WTC11 (cell line): ENCODE measurements around the gene HIC1. TPM values are rescaled to one million over a fixed set of nuclear protein-coding genes. Genes with fewer than 3 reads are reported as not detected.

Experiments used
- ATAC-seq: fragments of 200-7000 bp; cut with Tn5 transposase; 2 replicates; pipeline ENCODE4 v1.10.0; 2021; ENCODE audit warnings: mild to moderate bottlenecking, moderate library complexity
- CTCF ChIA-PET: fragments of 300-600 bp; sonication (Branson Sonifier 250); formaldehyde crosslinking; loops from one replicate; lab custom pipeline; 2021; ENCODE audit warnings: antibody characterized with exemption; lab: Charles Lee
- POLR2A ChIA-PET: fragments of 350-600 bp; sonication (Branson Sonifier 250); formaldehyde crosslinking; loops from one replicate; lab custom pipeline; 2021; ENCODE audit warnings: antibody characterized with exemption; lab: Charles Lee
- DNase-seq: peaks from one replicate; pipeline ENCODE4 v3.0.0; 2021; ENCODE audit warnings: low spot score
- H3K27ac Mint-ChIP-seq: 2 replicates; pipeline ENCODE4 v1.8.0; 2021; ENCODE audit warnings: mixed read lengths
- H3K27me3 Mint-ChIP-seq: 2 replicates; pipeline ENCODE4 v1.8.0; 2021; ENCODE audit warnings: low read depth, mild to moderate bottlenecking, moderate library complexity, mixed read lengths
- H3K36me3 Mint-ChIP-seq: 2 replicates; pipeline ENCODE4 v1.8.0; 2021; ENCODE audit warnings: mixed read lengths
- H3K4me1 Mint-ChIP-seq: 2 replicates; pipeline ENCODE4 v1.8.0; 2022; ENCODE audit warnings: mixed read lengths
- H3K4me3 Mint-ChIP-seq: 2 replicates; pipeline ENCODE4 v1.8.0; 2021; ENCODE audit warnings: mild to moderate bottlenecking, moderate library complexity, mixed read lengths
- H3K9me3 Mint-ChIP-seq: 2 replicates; pipeline ENCODE4 v1.8.0; 2021; ENCODE audit warnings: mixed read lengths
- CBFB ChIP-seq: sonication (generic); formaldehyde crosslinking; IDR thresholded peaks from 2 replicates; pipeline ENCODE4 v1.8.1; 2022; ENCODE audit warnings: mild to moderate bottlenecking, low read depth, missing genetic modification reagents
- CREB1 ChIP-seq: sonication (generic); formaldehyde crosslinking; IDR thresholded peaks from 2 replicates; pipeline ENCODE4 v1.8.0; 2023; ENCODE audit warnings: mild to moderate bottlenecking, missing genetic modification reagents
- GRHL2 ChIP-seq: fragments of 250-450 bp; sonication (Bioruptor Pico); IDR thresholded peaks from 2 replicates; pipeline ENCODE4 v1.8.0; 2022; ENCODE audit warnings: mild to moderate bottlenecking, moderate library complexity; ENCODE audit not compliant: insufficient replicate concordance, severe bottlenecking
- MYBL2 ChIP-seq: sonication (generic); formaldehyde crosslinking; IDR thresholded peaks from 2 replicates; pipeline ENCODE4 v1.8.1; 2023; ENCODE audit warnings: mild to moderate bottlenecking, moderate library complexity, missing genetic modification reagents
- NFATC4 ChIP-seq: fragments of 250-450 bp; sonication (Bioruptor Pico); IDR thresholded peaks from 2 replicates; pipeline ENCODE4 v1.9.0; 2021; ENCODE audit warnings: mild to moderate bottlenecking
- NR3C1 ChIP-seq: sonication (generic); formaldehyde crosslinking; conservative IDR thresholded peaks from 2 replicates; pipeline ENCODE4 v1.8.1; 2023; ENCODE audit warnings: low read depth, mild to moderate bottlenecking, missing genetic modification reagents
- SMAD4 ChIP-seq: sonication (generic); formaldehyde crosslinking; IDR thresholded peaks from 2 replicates; pipeline ENCODE4 v1.8.0; 2022; ENCODE audit warnings: mild to moderate bottlenecking, missing genetic modification reagents
- SP1 ChIP-seq: sonication (generic); formaldehyde crosslinking; conservative IDR thresholded peaks from 2 replicates; pipeline ENCODE4 v1.8.1; 2022; ENCODE audit warnings: missing genetic modification reagents
- ZNF219 ChIP-seq: sonication (generic); formaldehyde crosslinking; IDR thresholded peaks from 2 replicates; pipeline ENCODE4 v1.8.0; 2023; ENCODE audit warnings: missing genetic modification reagents, mild to moderate bottlenecking, borderline replicate concordance
- total RNA-seq: library from RNA; stranded (reverse); gene quantifications from 3 replicates; pipeline ENCODE4 v1.2.3, GENCODE V29; 2021
- TF ChIP-seq, protein P1 (sequence below): sonication (generic); formaldehyde crosslinking; IDR thresholded peaks from 2 replicates; pipeline ENCODE4 v1.8.1; 2023; ENCODE audit warnings: mild to moderate bottlenecking, missing genetic modification reagents, moderate library complexity
- TF ChIP-seq, protein P2 (sequence below): sonication (generic); formaldehyde crosslinking; conservative IDR thresholded peaks from 2 replicates; pipeline ENCODE4 v1.8.1; 2023; ENCODE audit warnings: mild to moderate bottlenecking, low read depth, missing genetic modification reagents, moderate library complexity
- TF ChIP-seq, protein P3 (sequence below): fragments of 250-450 bp; sonication (Bioruptor Pico); IDR thresholded peaks from 2 replicates; pipeline ENCODE4 v2.1.2; 2022; ENCODE audit warnings: mild to moderate bottlenecking, moderate library complexity
- TF ChIP-seq, protein P4 (sequence below): sonication (generic); formaldehyde crosslinking; IDR thresholded peaks from 2 replicates; pipeline ENCODE4 v1.8.1; 2023; ENCODE audit warnings: mild to moderate bottlenecking, moderate library complexity, missing genetic modification reagents
- TF ChIP-seq, protein P5 (sequence below): sonication (generic); formaldehyde crosslinking; IDR thresholded peaks from 2 replicates; pipeline ENCODE4 v1.8.0; 2022; ENCODE audit warnings: mild to moderate bottlenecking, missing genetic modification reagents
- TF ChIP-seq, protein P6 (sequence below): fragments of 200-600 bp; IDR thresholded peaks from 2 replicates; pipeline ENCODE4 v1.8.0; 2022; ENCODE audit warnings: antibody characterized with exemption
- TF ChIP-seq, protein P7 (sequence below): sonication (generic); formaldehyde crosslinking; IDR thresholded peaks from 2 replicates; pipeline ENCODE4 v1.8.0; 2022; ENCODE audit warnings: mild to moderate bottlenecking, missing genetic modification reagents
- TF ChIP-seq, protein P8 (sequence below): fragments of 250-450 bp; sonication (Bioruptor Pico); IDR thresholded peaks from 2 replicates; pipeline ENCODE4 v1.9.0; 2021; ENCODE audit warnings: mild to moderate bottlenecking
- TF ChIP-seq, protein P9 (sequence below): sonication (generic); formaldehyde crosslinking; IDR thresholded peaks from 2 replicates; pipeline ENCODE4 v1.8.0; 2022; ENCODE audit warnings: missing genetic modification reagents
- TF ChIP-seq, protein P10 (sequence below): fragments of 250-450 bp; sonication (Bioruptor Pico); conservative IDR thresholded peaks from 2 replicates; pipeline ENCODE4 v1.9.0; 2021; ENCODE audit warnings: mild to moderate bottlenecking

The HIC1 gene
- total RNA-seq, 1 experiment from 2014 or later, result 0.37 TPM

DNA sequence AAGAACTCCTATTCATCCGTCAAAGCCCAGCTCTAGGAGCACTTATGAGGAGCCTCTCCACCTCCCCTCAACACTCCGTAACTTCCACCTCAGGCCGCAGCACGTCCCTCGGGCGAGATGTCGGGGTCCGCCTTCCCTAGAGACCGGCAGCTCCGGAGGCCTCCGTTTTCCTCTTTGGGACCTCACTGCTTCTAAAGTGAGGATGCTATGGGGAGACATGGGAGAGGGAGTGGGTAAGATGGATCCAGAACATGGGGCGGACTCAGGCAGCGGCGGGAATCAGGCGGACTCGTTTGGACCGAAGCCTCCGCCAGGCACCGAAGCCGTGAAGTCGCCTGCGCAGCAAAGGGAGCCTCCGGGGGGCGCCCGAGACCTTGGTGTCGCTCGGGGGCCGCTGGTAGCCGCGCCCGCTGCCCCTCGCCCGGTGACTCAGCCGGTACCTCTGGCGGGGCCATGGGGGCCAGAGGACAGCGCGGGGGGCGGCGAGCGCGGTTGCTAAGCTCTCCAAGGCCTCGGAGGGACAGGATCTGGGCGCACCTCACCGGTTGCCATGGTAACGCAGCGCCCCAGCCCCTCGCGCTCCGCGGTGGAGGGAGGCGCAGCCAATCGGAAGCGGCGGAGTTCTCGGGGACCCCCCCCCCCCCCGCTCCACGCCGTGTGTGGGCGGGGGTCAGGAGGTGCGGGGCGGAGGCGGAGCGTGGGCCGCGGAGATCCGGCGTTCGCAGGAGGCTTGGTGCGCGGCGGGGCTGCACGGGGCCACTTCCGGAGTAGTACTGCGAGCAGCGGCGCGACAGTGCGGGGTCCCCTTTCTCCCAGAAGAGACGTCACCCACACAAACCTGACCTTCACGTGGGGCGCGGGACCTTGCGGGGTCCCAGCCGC lies 1.3 kb upstream of the HIC1 start:
- no peaks in the 10 kb centered on the region for H3K4me1 Mint-ChIP-seq
- ChIA-PET CTCF (interaction anchor here (0.7 to 6.2 kb wide), 26 partner anchors 12 to 316 kb away, joined by 3 to 229 read pairs (median 4); partner anchors contain the start of genes OVCA2, SMG6 and SRR), POLR2A (no interaction called here)
- no peak for TF ChIP-seq GRHL2 (CRISPR knock-in tag)
- TF ChIP-seq, protein P1, sequence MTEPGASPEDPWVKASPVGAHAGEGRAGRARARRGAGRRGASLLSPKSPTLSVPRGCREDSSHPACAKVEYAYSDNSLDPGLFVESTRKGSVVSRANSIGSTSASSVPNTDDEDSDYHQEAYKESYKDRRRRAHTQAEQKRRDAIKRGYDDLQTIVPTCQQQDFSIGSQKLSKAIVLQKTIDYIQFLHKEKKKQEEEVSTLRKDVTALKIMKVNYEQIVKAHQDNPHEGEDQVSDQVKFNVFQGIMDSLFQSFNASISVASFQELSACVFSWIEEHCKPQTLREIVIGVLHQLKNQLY (CRISPR knock-in tag), result no peak
- TF ChIP-seq NR3C1 (CRISPR knock-in tag), result no peak
- TF ChIP-seq MYBL2, result no peak
- TF ChIP-seq CBFB, result no peak
- TF ChIP-seq, protein P2, sequence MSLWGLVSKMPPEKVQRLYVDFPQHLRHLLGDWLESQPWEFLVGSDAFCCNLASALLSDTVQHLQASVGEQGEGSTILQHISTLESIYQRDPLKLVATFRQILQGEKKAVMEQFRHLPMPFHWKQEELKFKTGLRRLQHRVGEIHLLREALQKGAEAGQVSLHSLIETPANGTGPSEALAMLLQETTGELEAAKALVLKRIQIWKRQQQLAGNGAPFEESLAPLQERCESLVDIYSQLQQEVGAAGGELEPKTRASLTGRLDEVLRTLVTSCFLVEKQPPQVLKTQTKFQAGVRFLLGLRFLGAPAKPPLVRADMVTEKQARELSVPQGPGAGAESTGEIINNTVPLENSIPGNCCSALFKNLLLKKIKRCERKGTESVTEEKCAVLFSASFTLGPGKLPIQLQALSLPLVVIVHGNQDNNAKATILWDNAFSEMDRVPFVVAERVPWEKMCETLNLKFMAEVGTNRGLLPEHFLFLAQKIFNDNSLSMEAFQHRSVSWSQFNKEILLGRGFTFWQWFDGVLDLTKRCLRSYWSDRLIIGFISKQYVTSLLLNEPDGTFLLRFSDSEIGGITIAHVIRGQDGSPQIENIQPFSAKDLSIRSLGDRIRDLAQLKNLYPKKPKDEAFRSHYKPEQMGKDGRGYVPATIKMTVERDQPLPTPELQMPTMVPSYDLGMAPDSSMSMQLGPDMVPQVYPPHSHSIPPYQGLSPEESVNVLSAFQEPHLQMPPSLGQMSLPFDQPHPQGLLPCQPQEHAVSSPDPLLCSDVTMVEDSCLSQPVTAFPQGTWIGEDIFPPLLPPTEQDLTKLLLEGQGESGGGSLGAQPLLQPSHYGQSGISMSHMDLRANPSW (CRISPR knock-in tag), result no peak
- TF ChIP-seq, protein P3, sequence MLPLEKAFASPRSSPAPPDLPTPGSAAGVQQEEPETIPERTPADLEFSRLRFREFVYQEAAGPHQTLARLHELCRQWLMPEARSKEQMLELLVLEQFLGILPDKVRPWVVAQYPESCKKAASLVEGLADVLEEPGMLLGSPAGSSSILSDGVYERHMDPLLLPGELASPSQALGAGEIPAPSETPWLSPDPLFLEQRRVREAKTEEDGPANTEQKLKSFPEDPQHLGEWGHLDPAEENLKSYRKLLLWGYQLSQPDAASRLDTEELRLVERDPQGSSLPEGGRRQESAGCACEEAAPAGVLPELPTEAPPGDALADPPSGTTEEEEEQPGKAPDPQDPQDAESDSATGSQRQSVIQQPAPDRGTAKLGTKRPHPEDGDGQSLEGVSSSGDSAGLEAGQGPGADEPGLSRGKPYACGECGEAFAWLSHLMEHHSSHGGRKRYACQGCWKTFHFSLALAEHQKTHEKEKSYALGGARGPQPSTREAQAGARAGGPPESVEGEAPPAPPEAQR (CRISPR knock-in tag), result no peak
- TF ChIP-seq SP1 (CRISPR knock-in tag), result no peak
- TF ChIP-seq, protein P4, sequence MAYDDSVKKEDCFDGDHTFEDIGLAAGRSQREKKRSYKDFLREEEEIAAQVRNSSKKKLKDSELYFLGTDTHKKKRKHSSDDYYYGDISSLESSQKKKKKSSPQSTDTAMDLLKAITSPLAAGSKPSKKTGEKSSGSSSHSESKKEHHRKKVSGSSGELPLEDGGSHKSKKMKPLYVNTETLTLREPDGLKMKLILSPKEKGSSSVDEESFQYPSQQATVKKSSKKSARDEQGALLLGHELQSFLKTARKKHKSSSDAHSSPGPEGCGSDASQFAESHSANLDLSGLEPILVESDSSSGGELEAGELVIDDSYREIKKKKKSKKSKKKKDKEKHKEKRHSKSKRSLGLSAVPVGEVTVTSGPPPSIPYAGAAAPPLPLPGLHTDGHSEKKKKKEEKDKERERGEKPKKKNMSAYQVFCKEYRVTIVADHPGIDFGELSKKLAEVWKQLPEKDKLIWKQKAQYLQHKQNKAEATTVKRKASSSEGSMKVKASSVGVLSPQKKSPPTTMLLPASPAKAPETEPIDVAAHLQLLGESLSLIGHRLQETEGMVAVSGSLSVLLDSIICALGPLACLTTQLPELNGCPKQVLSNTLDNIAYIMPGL (CRISPR knock-in tag), result peak; percentile 77; the same call in 1 of the 2 replicates
- TF ChIP-seq CREB1, result no peak
- TF ChIP-seq, protein P5, sequence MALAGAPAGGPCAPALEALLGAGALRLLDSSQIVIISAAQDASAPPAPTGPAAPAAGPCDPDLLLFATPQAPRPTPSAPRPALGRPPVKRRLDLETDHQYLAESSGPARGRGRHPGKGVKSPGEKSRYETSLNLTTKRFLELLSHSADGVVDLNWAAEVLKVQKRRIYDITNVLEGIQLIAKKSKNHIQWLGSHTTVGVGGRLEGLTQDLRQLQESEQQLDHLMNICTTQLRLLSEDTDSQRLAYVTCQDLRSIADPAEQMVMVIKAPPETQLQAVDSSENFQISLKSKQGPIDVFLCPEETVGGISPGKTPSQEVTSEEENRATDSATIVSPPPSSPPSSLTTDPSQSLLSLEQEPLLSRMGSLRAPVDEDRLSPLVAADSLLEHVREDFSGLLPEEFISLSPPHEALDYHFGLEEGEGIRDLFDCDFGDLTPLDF (CRISPR knock-in tag), result no peak
- TF ChIP-seq, protein P6, sequence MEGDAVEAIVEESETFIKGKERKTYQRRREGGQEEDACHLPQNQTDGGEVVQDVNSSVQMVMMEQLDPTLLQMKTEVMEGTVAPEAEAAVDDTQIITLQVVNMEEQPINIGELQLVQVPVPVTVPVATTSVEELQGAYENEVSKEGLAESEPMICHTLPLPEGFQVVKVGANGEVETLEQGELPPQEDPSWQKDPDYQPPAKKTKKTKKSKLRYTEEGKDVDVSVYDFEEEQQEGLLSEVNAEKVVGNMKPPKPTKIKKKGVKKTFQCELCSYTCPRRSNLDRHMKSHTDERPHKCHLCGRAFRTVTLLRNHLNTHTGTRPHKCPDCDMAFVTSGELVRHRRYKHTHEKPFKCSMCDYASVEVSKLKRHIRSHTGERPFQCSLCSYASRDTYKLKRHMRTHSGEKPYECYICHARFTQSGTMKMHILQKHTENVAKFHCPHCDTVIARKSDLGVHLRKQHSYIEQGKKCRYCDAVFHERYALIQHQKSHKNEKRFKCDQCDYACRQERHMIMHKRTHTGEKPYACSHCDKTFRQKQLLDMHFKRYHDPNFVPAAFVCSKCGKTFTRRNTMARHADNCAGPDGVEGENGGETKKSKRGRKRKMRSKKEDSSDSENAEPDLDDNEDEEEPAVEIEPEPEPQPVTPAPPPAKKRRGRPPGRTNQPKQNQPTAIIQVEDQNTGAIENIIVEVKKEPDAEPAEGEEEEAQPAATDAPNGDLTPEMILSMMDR, result peak; percentile 21; the same call in 1 of the 2 replicates
- TF ChIP-seq, protein P7, sequence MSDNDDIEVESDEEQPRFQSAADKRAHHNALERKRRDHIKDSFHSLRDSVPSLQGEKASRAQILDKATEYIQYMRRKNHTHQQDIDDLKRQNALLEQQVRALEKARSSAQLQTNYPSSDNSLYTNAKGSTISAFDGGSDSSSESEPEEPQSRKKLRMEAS, result 0 out of 2 replicates have a peak, but pooled peaks have one; percentile 16
- TF ChIP-seq, protein P8, sequence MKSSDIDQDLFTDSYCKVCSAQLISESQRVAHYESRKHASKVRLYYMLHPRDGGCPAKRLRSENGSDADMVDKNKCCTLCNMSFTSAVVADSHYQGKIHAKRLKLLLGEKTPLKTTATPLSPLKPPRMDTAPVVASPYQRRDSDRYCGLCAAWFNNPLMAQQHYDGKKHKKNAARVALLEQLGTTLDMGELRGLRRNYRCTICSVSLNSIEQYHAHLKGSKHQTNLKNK (CRISPR knock-in tag), result no peak
- TF ChIP-seq ZNF219 (CRISPR knock-in tag), result no peak
- TF ChIP-seq, protein P9, sequence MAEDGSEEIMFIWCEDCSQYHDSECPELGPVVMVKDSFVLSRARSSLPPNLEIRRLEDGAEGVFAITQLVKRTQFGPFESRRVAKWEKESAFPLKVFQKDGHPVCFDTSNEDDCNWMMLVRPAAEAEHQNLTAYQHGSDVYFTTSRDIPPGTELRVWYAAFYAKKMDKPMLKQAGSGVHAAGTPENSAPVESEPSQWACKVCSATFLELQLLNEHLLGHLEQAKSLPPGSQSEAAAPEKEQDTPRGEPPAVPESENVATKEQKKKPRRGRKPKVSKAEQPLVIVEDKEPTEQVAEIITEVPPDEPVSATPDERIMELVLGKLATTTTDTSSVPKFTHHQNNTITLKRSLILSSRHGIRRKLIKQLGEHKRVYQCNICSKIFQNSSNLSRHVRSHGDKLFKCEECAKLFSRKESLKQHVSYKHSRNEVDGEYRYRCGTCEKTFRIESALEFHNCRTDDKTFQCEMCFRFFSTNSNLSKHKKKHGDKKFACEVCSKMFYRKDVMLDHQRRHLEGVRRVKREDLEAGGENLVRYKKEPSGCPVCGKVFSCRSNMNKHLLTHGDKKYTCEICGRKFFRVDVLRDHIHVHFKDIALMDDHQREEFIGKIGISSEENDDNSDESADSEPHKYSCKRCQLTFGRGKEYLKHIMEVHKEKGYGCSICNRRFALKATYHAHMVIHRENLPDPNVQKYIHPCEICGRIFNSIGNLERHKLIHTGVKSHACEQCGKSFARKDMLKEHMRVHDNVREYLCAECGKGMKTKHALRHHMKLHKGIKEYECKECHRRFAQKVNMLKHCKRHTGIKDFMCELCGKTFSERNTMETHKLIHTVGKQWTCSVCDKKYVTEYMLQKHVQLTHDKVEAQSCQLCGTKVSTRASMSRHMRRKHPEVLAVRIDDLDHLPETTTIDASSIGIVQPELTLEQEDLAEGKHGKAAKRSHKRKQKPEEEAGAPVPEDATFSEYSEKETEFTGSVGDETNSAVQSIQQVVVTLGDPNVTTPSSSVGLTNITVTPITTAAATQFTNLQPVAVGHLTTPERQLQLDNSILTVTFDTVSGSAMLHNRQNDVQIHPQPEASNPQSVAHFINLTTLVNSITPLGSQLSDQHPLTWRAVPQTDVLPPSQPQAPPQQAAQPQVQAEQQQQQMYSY, result peak; percentile 54
- no peak for TF ChIP-seq SMAD4 (CRISPR knock-in tag)
- TF ChIP-seq, protein P10, sequence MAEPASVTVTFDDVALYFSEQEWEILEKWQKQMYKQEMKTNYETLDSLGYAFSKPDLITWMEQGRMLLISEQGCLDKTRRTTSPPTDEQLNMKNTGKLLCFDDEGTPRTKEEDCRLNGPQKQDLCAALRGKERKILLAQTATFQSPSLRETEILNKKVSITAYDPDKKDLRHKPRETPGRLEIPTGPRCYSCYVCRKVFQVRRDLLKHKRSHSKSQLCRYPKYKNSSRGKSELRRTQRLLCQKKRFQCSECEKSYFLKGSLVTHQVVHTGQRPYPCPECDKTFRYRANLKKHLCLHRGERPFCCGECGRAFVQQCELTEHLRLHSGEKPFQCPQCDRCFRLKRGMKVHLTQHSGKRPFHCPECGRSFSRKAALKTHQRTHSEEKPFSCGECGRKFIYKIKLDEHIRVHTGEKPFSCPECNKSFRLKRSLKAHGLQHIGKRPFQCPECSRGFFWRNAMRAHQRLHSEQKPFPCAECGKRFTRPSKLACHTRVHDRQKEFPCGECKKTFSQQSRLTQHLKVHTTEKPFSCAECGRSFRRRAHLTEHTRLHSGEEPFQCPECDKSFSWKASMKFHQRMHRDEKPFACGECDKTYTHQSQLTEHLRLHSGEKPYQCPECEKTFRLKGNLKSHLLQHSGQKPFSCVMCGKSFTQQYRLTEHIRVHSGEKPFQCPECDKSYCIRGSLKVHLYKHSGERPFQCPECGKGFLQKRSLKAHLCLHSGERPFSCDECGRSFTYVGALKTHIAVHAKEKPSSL (CRISPR knock-in tag), result no peak
- TF ChIP-seq NFATC4, result no peak

More for the DNA sequence above, 1.3 kb upstream of the HIC1 start:
- Mint-ChIP-seq H3K27ac (no peak overlapping the region), H3K27me3 (peaks cover 69% of the 10 kb centered on the region), H3K4me3 (peak overlapping the region; percentile 60), H3K36me3 (no peaks in the 10 kb centered on the region), H3K9me3 (no peaks in the 10 kb centered on the region)
- DNase-seq, result peak; percentile 83
- peak; percentile 6 for ATAC-seq
